SU-DHL-6 (cell line): ENCODE results near the gene MAP7D2.

Experiments used
- H2AFZ ChIP-seq: fragments of 200-600 bp; sonication (generic); 2 replicates; pipeline ENCODE4 v1.6.1; 2014; ENCODE audit warnings: low read depth, mild to moderate bottlenecking, moderate library complexity, mixed read lengths, antibody characterized with exemption, low read length; ENCODE audit not compliant: severe bottlenecking
- H3F3A ChIP-seq: fragments of 200-600 bp; shearing (Covaris generic); 2 replicates; pipeline ENCODE4 v1.6.0; 2016; ENCODE audit warnings: antibody characterized with exemption, mild to moderate bottlenecking; ENCODE audit not compliant: insufficient read depth
- H3K27ac ChIP-seq: fragments of 200-600 bp; sonication (generic); 2 replicates; pipeline ENCODE4 v1.5.1; 2016; ENCODE audit warnings: low read depth, mild to moderate bottlenecking, low read length, moderate library complexity, mixed read lengths
- H3K27me3 ChIP-seq: fragments of 200-600 bp; sonication (generic), shearing (Covaris generic); 2 replicates; pipeline ENCODE4 v1.6.0; 2014; ENCODE audit warnings: mild to moderate bottlenecking, low read length
- H3K36me3 ChIP-seq: fragments of 200-600 bp; sonication (generic); 2 replicates; pipeline ENCODE4 v1.6.1; 2014; ENCODE audit warnings: mild to moderate bottlenecking, low read length, mixed read lengths
- H3K4me2 ChIP-seq: fragments of 300-600, 200-600 bp; shearing (Covaris generic), sonication (generic); 2 replicates; pipeline ENCODE4 v1.6.0; 2014; ENCODE audit warnings: low read length, low read depth, mild to moderate bottlenecking; ENCODE audit not compliant: poor library complexity, severe bottlenecking
- H3K4me3 ChIP-seq: fragments of 200-600 bp; sonication (generic); 2 replicates; pipeline ENCODE4 v1.5.1; 2014; ENCODE audit warnings: antibody characterized with exemption, low read length, mild to moderate bottlenecking, mixed read lengths; ENCODE audit not compliant: insufficient read depth, poor library complexity, severe bottlenecking
- H3K79me2 ChIP-seq: fragments of 200-600 bp; sonication (generic); 2 replicates; pipeline ENCODE4 v1.6.1; 2014; ENCODE audit warnings: mild to moderate bottlenecking, low read length, moderate library complexity; ENCODE audit not compliant: insufficient read depth
- H3K9ac ChIP-seq: fragments of 200-600 bp; sonication (generic); 2 replicates; pipeline ENCODE4 v1.7.0; 2014; ENCODE audit warnings: mild to moderate bottlenecking, low read length
- H3K9me2 ChIP-seq: fragments of 200-600 bp; sonication (generic); replicated peaks from 2 replicates; pipeline ENCODE4 v1.6.1; 2014; ENCODE audit warnings: low read length; ENCODE audit not compliant: insufficient read depth
- H3K9me3 ChIP-seq: fragments of 200-600 bp; sonication (generic); 2 replicates; pipeline ENCODE4 v1.6.1; 2014; ENCODE audit warnings: low read length, mixed read lengths; ENCODE audit not compliant: insufficient read depth
- H4K20me1 ChIP-seq: fragments of 200-600 bp; sonication (generic); 2 replicates; pipeline ENCODE4 v1.6.1; 2014; ENCODE audit warnings: low read depth, mild to moderate bottlenecking, antibody characterized with exemption, low read length, moderate library complexity, mixed read lengths
- EZH2phosphoT487 ChIP-seq: fragments of 200-600 bp; sonication (generic), shearing (Covaris generic); conservative IDR thresholded peaks from 2 replicates; pipeline ENCODE4 v1.6.1; 2018; ENCODE audit warnings: mild to moderate bottlenecking, antibody characterized with exemption, low read length, moderate library complexity, mixed read lengths
- TF ChIP-seq, protein P1 (sequence below): fragments of 200-600 bp; sonication (generic); IDR thresholded peaks from one replicate; pipeline ENCODE4 v1.5.1; 2017; ENCODE audit warnings: antibody characterized with exemption, mild to moderate bottlenecking, low read length, moderate library complexity; ENCODE audit not compliant: insufficient read depth, poor library complexity, severe bottlenecking

Gene MAP7D2

DNA sequence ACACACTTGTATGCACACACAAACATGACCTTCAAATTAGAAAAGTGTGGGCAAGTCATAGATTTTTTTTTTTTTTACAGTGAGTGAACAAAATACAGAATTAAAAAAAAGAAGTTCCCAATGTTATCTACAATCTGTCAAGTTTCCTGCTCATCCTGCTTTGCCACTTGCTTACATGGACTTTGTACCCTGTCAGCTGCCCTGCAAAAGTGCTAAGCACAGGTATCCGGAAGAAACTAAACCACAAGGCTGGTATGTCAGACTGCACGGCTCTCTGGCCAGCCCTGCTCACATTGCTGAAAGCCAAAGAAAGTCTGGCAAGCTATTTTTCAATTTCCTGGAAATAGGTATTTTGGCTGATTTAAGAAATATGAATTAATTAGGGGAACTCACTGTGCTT, 87.0 kb downstream of the MAP7D2 start:
- Histone ChIP-seq H3K9me2 (no peaks in the 10 kb centered on the region), H3K27ac (no peak overlapping the region), H3K27me3 (no peaks in the 10 kb centered on the region), H3K4me2 (no peak overlapping the region), H3K4me3 (no peak overlapping the region), H3F3A (no peaks in the 10 kb centered on the region), H2AFZ (no peak overlapping the region), H3K36me3 (no peaks in the 10 kb centered on the region), H3K79me2 (no peaks in the 10 kb centered on the region), H4K20me1 (no peaks in the 10 kb centered on the region), H3K9ac (no peak overlapping the region), H3K9me3 (no peaks in the 10 kb centered on the region)
- TF ChIP-seq, protein P1, sequence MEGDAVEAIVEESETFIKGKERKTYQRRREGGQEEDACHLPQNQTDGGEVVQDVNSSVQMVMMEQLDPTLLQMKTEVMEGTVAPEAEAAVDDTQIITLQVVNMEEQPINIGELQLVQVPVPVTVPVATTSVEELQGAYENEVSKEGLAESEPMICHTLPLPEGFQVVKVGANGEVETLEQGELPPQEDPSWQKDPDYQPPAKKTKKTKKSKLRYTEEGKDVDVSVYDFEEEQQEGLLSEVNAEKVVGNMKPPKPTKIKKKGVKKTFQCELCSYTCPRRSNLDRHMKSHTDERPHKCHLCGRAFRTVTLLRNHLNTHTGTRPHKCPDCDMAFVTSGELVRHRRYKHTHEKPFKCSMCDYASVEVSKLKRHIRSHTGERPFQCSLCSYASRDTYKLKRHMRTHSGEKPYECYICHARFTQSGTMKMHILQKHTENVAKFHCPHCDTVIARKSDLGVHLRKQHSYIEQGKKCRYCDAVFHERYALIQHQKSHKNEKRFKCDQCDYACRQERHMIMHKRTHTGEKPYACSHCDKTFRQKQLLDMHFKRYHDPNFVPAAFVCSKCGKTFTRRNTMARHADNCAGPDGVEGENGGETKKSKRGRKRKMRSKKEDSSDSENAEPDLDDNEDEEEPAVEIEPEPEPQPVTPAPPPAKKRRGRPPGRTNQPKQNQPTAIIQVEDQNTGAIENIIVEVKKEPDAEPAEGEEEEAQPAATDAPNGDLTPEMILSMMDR = no peak
- no peak for TF ChIP-seq EZH2phosphoT487

DNA sequence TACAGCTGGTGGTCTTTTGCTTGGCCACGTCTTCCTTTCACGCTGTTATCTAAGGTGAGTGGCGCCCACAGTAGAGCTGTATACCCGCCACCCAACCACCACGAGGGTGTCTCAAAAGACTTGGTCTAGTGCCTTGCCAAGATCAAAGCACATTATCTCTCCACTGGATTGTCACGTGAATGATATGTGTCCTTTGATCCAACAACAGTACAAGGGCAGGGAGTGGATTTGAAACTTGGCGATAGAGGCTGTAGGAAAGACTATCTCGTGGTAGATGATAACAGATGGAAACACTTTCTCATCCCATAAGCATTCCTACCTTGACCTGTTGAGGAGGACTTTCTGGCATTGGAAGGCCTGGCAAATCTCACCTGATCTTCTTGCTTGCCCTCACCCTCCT, 88.1 kb downstream of the MAP7D2 start:
- no peak overlapping the region for H2AFZ ChIP-seq
- H3K9me3 ChIP-seq = no peaks in the 10 kb centered on the region
- no peaks in the 10 kb centered on the region for H3K79me2 ChIP-seq
- TF ChIP-seq EZH2phosphoT487 = no peak
- TF ChIP-seq, protein P1 = no peak
- no peaks in the 10 kb centered on the region for H3F3A ChIP-seq
- H3K4me3 ChIP-seq = no peak overlapping the region
- no peak overlapping the region for H3K27ac ChIP-seq
- H3K9me2 ChIP-seq = no peaks in the 10 kb centered on the region
- H3K9ac ChIP-seq = no peak overlapping the region
- H4K20me1 ChIP-seq = no peaks in the 10 kb centered on the region
- H3K4me2 ChIP-seq = no peak overlapping the region
- no peaks in the 10 kb centered on the region for H3K27me3 ChIP-seq
- no peaks in the 10 kb centered on the region for H3K36me3 ChIP-seq

DNA sequence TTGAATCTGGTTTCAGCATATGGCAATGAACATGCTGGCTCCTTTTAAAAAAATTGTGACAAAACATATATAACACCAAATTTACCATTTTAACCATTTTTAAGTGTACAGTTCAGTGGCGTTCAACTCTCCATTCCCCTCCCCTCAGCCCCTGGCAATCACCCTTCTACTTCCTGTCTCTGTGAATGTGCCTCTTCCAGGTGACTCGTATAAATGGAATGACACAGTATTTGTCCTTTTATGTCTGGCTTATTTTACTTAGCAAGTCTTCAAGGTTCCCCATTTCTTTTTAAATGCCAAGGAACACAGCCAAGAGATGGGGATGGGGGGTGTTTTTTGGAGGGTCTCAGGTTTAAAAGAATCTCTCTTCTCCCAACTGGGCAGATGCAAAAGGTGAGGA, 90.4 kb downstream of the MAP7D2 start:
- no peak overlapping the region for H2AFZ ChIP-seq
- H3K4me2 ChIP-seq = no peak overlapping the region

More for the DNA sequence above, 90.4 kb downstream of the MAP7D2 start:
- Histone ChIP-seq H3K36me3 (no peaks in the 10 kb centered on the region), H4K20me1 (no peaks in the 10 kb centered on the region), H3F3A (no peaks in the 10 kb centered on the region), H3K27ac (no peak overlapping the region), H3K9ac (no peak overlapping the region), H3K4me3 (no peak overlapping the region), H3K79me2 (no peaks in the 10 kb centered on the region), H3K9me3 (no peaks in the 10 kb centered on the region), H3K9me2 (no peaks in the 10 kb centered on the region), H3K27me3 (no peaks in the 10 kb centered on the region)
- TF ChIP-seq EZH2phosphoT487 = no peak
- TF ChIP-seq, protein P1 = no peak
